EH (cell line): ENCODE data around the gene CEP89.
"Not testable (repeated sequence)": the region's sequence is repeated elsewhere in the genome, so short reads cannot be mapped to it uniquely, and the experiment has no call there.

Experiments
- DNase-seq: peaks from one replicate; pipeline ENCODE4 v3.0.0-alpha.2; 2015; ENCODE audit warnings: low read depth

The CEP89 gene

DNA sequence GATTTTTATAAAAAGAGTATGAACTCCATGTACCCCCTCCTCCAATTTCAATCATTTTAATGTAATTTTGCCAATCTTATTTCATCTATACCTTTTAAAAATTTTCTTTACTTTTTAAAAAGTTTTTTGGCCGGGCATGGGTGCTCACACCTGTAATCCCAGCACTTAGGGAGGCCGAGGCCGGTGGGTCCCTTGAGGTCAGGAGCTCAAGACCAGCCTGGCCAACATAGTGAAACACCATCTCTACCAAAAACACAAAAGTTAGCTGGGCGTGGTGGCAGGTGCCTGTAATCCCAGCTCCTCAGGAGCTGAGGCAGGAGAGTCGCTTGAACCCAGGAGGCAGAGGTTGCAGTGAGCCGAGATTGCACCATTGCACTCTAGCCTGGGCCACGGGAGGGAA, 138.4 kb downstream of the CEP89 start:
- not testable (repeated sequence) for DNase-seq

DNA sequence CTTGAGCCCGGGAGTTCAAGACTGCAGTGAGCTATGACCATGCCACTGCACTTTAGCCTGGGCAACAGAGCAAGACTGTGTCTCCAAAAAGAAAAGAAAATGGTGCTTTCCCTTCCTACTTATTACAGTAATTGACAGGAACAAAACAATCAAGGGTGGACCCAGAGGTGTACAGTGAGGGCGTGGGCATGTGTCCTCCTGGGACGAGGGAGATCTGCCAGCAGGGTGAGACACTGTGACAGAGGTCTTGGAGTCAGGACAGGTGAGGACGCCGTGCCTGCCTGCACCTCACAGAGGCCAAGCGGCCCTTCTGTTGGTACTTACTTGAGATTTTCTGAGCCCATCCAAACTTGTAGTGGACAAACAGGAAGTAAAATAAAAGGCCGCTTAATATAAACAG, 138.9 kb downstream of the CEP89 start:
- DNase-seq: not testable (repeated sequence)

DNA sequence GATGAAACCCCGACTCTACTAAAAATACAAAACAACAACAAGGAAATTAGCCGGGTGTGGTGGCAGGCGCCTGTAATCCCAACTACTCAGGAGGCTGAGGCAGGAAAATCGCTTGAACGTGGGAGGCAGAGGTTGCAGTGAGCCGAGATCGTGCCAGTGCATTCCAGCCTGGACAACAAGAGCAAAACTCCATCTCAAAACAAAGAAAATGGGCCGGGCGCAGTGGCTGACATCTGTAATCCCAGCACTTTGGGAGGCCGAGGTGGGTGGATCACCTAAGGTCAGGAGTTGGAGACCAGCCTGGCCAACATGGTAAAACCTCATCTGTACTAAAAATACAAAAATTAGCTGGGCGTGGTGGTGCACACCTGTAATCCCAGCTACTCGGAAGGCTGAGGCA, 139.7 kb downstream of the CEP89 start:
- DNase-seq: not testable (repeated sequence)

DNA sequence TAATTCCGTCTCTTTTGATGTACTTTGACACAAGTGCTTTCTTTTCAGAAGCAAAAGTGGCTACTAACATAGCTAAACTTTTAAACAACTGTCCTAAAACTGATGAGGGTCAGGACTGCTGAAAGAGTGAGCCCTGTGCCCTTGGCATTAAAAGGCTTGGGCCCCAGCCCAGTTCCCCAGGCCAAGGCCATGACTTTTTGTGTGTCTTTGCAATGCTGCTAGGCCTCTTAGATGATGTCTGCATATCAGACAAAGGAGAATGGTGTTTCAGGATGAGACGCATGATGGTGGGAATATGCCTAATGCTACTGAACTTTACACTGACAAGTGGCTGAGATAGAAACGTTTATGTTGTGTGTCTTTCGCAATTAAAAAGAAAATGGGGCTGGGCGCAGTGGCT, 140.1 kb downstream of the CEP89 start:
- no peak for DNase-seq

DNA sequence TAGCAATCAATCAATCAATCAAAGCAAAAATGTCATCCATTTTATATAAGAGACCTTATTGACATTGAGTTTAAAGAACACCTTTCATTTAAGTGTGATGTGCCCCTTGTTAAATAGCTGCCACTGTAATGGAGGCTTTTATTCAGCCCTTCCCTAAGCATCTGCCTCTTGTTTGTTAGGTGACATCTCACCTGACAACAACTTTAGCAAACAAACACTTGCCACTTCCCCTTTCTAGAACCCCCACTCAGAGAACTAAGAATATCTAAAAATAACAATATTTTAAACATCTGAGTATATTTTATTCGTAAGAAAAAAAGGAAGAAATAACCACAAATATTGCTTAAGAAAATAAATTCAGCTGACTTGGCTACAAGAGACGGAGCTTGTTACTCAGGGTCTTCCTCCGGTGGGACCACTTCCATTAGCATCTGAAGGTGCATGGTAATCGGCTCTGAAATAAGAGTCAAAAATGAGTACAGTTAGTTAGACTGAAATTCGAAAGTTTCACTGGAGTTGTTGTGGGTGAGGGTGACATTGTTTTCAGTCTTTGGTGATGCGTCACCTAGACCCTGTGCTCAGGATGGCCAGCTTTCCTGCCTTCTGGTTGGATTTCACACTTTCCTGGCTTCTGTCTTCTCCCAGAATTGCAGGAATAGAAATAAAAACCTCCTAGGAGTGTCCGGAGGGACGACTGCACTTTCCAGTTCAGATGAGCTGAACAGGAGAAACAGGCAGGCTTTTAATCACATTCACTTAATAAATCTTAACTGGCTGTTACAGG, 141.3 kb downstream of the CEP89 start:
- DNase-seq: peak; percentile 88

DNA sequence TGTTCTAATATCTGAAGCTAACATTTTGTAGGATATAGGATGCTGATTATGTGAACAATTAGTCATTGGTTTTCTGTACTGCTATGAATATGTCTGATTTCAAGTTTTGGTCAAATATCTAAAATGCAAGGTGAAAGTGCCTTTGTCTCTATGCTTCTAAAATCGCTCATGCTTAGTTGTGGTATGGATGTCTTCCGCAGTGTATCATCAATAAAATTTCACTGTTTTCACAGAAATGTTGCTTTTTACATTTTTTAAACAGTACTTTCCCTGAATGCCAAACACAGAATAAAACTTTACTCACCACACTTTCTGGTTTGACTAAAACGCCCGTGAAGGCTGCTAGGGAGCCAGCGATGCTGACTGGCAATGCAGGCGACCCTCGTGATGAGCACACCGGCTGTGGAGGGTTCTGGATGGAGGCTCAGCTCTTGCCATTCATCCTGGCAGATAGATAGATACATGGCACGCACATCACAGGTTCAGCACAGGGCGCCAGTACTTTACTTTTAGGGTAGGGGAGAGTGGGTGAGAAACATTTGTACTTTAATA, 142.3 kb downstream of the CEP89 start:
- no peak for DNase-seq

DNA sequence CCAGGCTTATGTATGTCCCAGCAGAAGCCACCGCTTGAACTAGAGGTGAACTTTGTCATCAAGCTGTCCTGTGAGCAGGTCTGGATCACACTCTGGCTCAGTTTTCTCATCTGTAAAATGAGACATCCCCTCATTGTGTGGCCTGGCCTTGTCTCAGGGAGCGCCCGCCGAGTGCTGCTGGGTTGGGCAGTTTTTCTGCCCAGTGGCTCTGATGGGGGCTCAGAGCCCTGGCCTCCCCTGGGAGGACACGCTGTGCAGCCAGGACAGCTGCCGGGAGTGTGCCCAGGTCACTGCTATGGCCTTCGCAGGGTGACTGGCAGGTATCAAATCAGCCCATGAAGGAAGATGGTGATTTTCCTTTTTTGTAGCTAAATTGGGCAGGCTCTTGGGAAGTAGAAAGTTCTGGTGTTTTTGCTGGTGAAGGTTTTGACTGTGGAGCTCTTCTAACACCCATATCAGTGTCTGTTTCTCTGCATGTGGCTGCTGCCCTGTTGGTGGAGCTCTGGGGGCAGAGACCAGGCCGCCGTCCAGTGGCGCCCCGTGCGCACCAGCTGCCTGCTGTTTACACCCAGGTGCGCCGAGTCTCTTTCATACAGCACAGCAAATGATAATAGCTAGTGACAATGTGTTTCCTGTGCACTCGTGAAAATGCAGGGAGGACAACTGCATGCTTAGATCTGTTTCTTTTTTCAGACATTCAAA, 143.0 kb downstream of the CEP89 start:
- DNase-seq: no peak

DNA sequence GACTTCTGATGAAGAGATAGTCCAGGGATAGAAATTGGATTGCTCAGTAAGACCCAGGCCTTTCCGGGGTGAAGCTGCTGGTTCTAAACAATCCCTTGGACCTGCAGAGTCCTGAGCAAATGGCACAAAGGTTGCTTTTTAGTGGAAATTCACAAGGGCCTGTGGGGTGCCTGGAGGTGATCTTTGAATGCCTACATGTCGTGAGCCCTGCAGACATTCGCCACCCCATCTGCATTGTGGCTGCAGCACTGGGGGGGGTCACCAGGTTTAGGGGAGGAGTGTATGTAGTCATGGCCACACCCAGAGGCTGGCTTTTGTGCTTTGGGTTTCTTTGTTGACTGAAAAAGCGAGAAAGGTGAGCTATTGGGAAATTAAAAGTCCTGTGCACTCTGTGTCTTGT, 143.6 kb downstream of the CEP89 start:
- DNase-seq: no peak
